IMR-90 (cell line): Measurements from ENCODE around the gene NKAIN2. TPM values are rescaled to one million over a fixed set of nuclear protein-coding genes. Genes with fewer than 3 reads are reported as not detected.

Experiments
- ATAC-seq: fragments of 200-7000 bp; cut with Tn5 transposase; 2 replicates; pipeline ENCODE4 v1.9.1; 2020; ENCODE audit warnings: low read depth, mild to moderate bottlenecking, moderate library complexity
- BruUV-seq: library from RNA; stranded (reverse); fragments of 400-500 nt; replicated peaks from 2 replicates; lab custom pipeline; 2021; lab: Mats Ljungman, UMichigan
- CTCF ChIA-PET: fragments of 300-600 bp; formaldehyde crosslinking; extraction: SDS; loops from one replicate; lab custom pipeline; 2021; ENCODE audit warnings: antibody characterized with exemption; lab: Yijun Ruan, JAX
- POLR2A ChIA-PET: fragments of 300-600 bp; sonication (Branson Sonifier 250); formaldehyde crosslinking; loops from one replicate; lab custom pipeline; 2022; ENCODE audit warnings: antibody characterized with exemption; ENCODE audit not compliant: unreplicated experiment; lab: Charles Lee
- DNase-seq: peaks from one replicate; pipeline ENCODE4 v3.0.0; 2013
- H2AFZ ChIP-seq: replicated peaks from 2 replicates; pipeline ENCODE3; 2013; ENCODE audit warnings: low read length, mild to moderate bottlenecking; ENCODE audit not compliant: poor library complexity
- H2AK5ac ChIP-seq: 2 replicates; pipeline ENCODE4 v1.6.1; 2013; ENCODE audit warnings: low read depth, low read length, inconsistent platforms
- H2AK9ac ChIP-seq: replicated peaks from 2 replicates; pipeline ENCODE3; 2013; ENCODE audit warnings: mild to moderate bottlenecking, low read depth, low read length, moderate library complexity; ENCODE audit not compliant: poor library complexity
- H2BK120ac ChIP-seq: 2 replicates; pipeline ENCODE4 v1.6.1; 2013; ENCODE audit warnings: low read depth, low read length, inconsistent platforms
- H2BK15ac ChIP-seq: 3 replicates; pipeline ENCODE4 v1.6.1; 2013; ENCODE audit warnings: low read depth, low read length, inconsistent platforms
- H2BK20ac ChIP-seq: 2 replicates; pipeline ENCODE4 v1.6.1; 2013; ENCODE audit warnings: low read depth, mild to moderate bottlenecking, inconsistent platforms, low read length, moderate library complexity
- H2BK5ac ChIP-seq: 2 replicates; pipeline ENCODE4 v1.6.1; 2013; ENCODE audit warnings: mild to moderate bottlenecking, low read depth, low read length, inconsistent platforms; ENCODE audit not compliant: poor library complexity, severe bottlenecking
- H3K14ac ChIP-seq: replicated peaks from 2 replicates; pipeline ENCODE4 v1.6.1; 2013; ENCODE audit warnings: low read depth, low read length, inconsistent platforms
- H3K18ac ChIP-seq: 2 replicates; pipeline ENCODE4 v1.6.1; 2013; ENCODE audit warnings: low read depth, low read length, control low read depth
- H3K23ac ChIP-seq: 2 replicates; pipeline ENCODE4 v1.6.1; 2013; ENCODE audit warnings: low read depth, low read length, inconsistent platforms
- H3K27ac ChIP-seq: 2 replicates; pipeline ENCODE4 v1.5.1; 2013; ENCODE audit warnings: mild to moderate bottlenecking, control low read depth, low read length; ENCODE audit not compliant: insufficient read depth
- H3K27me3 ChIP-seq: 2 replicates; pipeline ENCODE4 v1.6.1; 2013; ENCODE audit warnings: low read length; ENCODE audit not compliant: control insufficient read depth, insufficient read depth
- H3K36me3 ChIP-seq: 2 replicates; pipeline ENCODE4 v1.6.1; 2013; ENCODE audit warnings: low read length, mixed read lengths; ENCODE audit not compliant: control insufficient read depth, insufficient read depth
- H3K4ac ChIP-seq: 2 replicates; pipeline ENCODE4 v1.6.1; 2013; ENCODE audit warnings: low read depth, low read length, inconsistent platforms
- H3K4me1 ChIP-seq: 2 replicates; pipeline ENCODE4 v1.6.1; 2013; ENCODE audit warnings: low read length, mixed read lengths; ENCODE audit not compliant: control insufficient read depth, insufficient read depth
- H3K4me2 ChIP-seq: 2 replicates; pipeline ENCODE4 v1.6.1; 2013; ENCODE audit warnings: low read depth, mild to moderate bottlenecking, control low read depth, low read length, moderate library complexity
- H3K4me3 ChIP-seq: 2 replicates; pipeline ENCODE4 v1.5.1; 2013; ENCODE audit warnings: low read depth, mild to moderate bottlenecking, control low read depth, low read length, moderate library complexity; ENCODE audit not compliant: insufficient read depth
- H3K56ac ChIP-seq: 2 replicates; pipeline ENCODE4 v1.6.1; 2013; ENCODE audit warnings: low read length, inconsistent platforms; ENCODE audit not compliant: insufficient read depth; ENCODE audit errors: extremely low read depth
- H3K79me1 ChIP-seq, 2 experiments: 2 replicates each; pipeline ENCODE4 v1.6.1; 2013; ENCODE audit warnings: low read length in 2 of 2, inconsistent platforms in 1 of 2, low read depth in 1 of 2
- H3K9ac ChIP-seq: 2 replicates; pipeline ENCODE4 v1.6.1; 2013; ENCODE audit warnings: low read depth, low read length, control low read depth
- H3K9me1 ChIP-seq: 2 replicates; pipeline ENCODE4 v1.6.1; 2013; ENCODE audit warnings: low read length, inconsistent platforms; ENCODE audit not compliant: insufficient read depth
- H3K9me3 ChIP-seq: 2 replicates; pipeline ENCODE4 v1.6.1; 2013; ENCODE audit warnings: low read length; ENCODE audit not compliant: control insufficient read depth, insufficient read depth
- H4K20me1 ChIP-seq: 2 replicates; pipeline ENCODE4 v1.6.1; 2013; ENCODE audit warnings: low read length, inconsistent platforms; ENCODE audit not compliant: insufficient read depth
- H4K5ac ChIP-seq: 2 replicates; pipeline ENCODE4 v1.6.1; 2013; ENCODE audit warnings: mild to moderate bottlenecking, low read depth, low read length, control low read depth
- H4K8ac ChIP-seq, 2 experiments: 2 replicates each; pipeline ENCODE4 v1.6.1; 2013; ENCODE audit warnings: low read depth in 2 of 2, low read length in 2 of 2, control low read depth in 1 of 2, inconsistent platforms in 1 of 2
- H4K91ac ChIP-seq: 2 replicates; pipeline ENCODE4 v1.6.1; 2013; ENCODE audit warnings: low read depth, low read length, inconsistent platforms; ENCODE audit not compliant: insufficient read depth
- BHLHE40 ChIP-seq: fragments of 150-350 bp; IDR thresholded peaks from 2 replicates; pipeline ENCODE4 v1.6.1; 2016; ENCODE audit warnings: mild to moderate bottlenecking, low read depth, low read length
- CHD1 ChIP-seq: IDR thresholded peaks from 2 replicates; pipeline ENCODE4 v1.6.1; 2012; ENCODE audit warnings: low read depth, low read length, improper control_type of control experiment
- FOS ChIP-seq: fragments of 150-350 bp; IDR thresholded peaks from 2 replicates; pipeline ENCODE4 v1.6.1; 2016; ENCODE audit warnings: low read depth, low read length
- MAFK ChIP-seq: IDR thresholded peaks from 2 replicates; pipeline ENCODE4 v1.6.1; 2012; ENCODE audit warnings: low read depth, low read length, improper control_type of control experiment
- MAZ ChIP-seq: IDR thresholded peaks from 2 replicates; pipeline ENCODE4 v1.6.1; 2012; ENCODE audit warnings: low read depth, mild to moderate bottlenecking, low read length, improper control_type of control experiment, moderate library complexity, borderline replicate concordance
- NFE2L2 ChIP-seq: fragments of 150-350 bp; IDR thresholded peaks from 2 replicates; pipeline ENCODE4 v1.6.1; 2016; ENCODE audit warnings: low read depth, mild to moderate bottlenecking, low read length
- POLR2A ChIP-seq: IDR thresholded peaks from 2 replicates; pipeline ENCODE4 v1.6.1; 2012; ENCODE audit warnings: mild to moderate bottlenecking, low read depth, low read length
- RAD21 ChIP-seq: IDR thresholded peaks from 2 replicates; pipeline ENCODE4 v1.6.1; 2012; ENCODE audit warnings: low read length, improper control_type of control experiment
- RCOR1 ChIP-seq: IDR thresholded peaks from 2 replicates; pipeline ENCODE4 v1.6.1; 2012; ENCODE audit warnings: mild to moderate bottlenecking, low read length, improper control_type of control experiment; ENCODE audit not compliant: insufficient replicate concordance
- RFX5 ChIP-seq: IDR thresholded peaks from 2 replicates; pipeline ENCODE4 v1.8.0; 2012; ENCODE audit warnings: low read depth, mild to moderate bottlenecking, low read length, moderate library complexity
- SMC3 ChIP-seq: fragments of 150-350 bp; IDR thresholded peaks from 2 replicates; pipeline ENCODE4 v1.6.1; 2016; ENCODE audit warnings: low read depth, mild to moderate bottlenecking, antibody characterized with exemption, low read length, moderate library complexity
- WGBS, 2 experiments: methylation state at CpG; one replicate each; pipeline versions ENCODE4 v1.1.5 to v1.1.7; 2013; ENCODE audit warnings: missing lambda C conversion rate in 2 of 2; ENCODE audit not compliant: insufficient read length in 1 of 2; ENCODE audit errors: extremely low coverage in 2 of 2; 5-methylcytosine and 5-hydroxymethylcytosine counted together
- dilution Hi-C: fragments of 300-500 bp; cut with HindIII; formaldehyde crosslinking; loops from one replicate; pipeline ENCODE4 v1.14.3; 2018; ENCODE audit warnings: low sequenced_read_pairs; ENCODE audit not compliant: unreplicated experiment
- in situ Hi-C: fragments of 300-500 bp; cut with MboI; formaldehyde crosslinking; loops from 3 replicates; pipeline ENCODE4 v1.14.3; 2019; ENCODE audit warnings: low sequenced_read_pairs, inconsistent platforms, mixed read lengths
- intact Hi-C: fragments of 100-400 bp; cut with micrococcal nuclease; formaldehyde crosslinking; loops from 2 replicates; pipeline ENCODE4 v1.10.0; 2022
- polyA plus RNA-seq, 3 experiments: library from polyadenylated mRNA; depleted of rRNA; stranded (reverse); fragments of >200 nt; gene quantifications; 2 replicates each; pipeline ENCODE4 v1.2.3, GENCODE V29; 2012; ENCODE audit warnings: low replicate concordance in 1 of 3
- total RNA-seq: library from RNA; depleted of rRNA; stranded (reverse); fragments of >200 nt; gene quantifications from 2 replicates; pipeline ENCODE4 v1.2.3, GENCODE V29; 2012
- TF ChIP-seq, protein P1 (sequence below): fragments of 150-350 bp; IDR thresholded peaks from 2 replicates; pipeline ENCODE4 v1.6.1; 2017; ENCODE audit warnings: mild to moderate bottlenecking, antibody characterized with exemption, low read length, low read depth
- TF ChIP-seq, protein P2 (sequence below): fragments of 150-350 bp; IDR thresholded peaks from 2 replicates; pipeline ENCODE4 v1.6.1; 2016; ENCODE audit warnings: low read depth, mild to moderate bottlenecking, low read length, moderate library complexity, borderline replicate concordance
- TF ChIP-seq, protein P3 (sequence below): conservative IDR thresholded peaks from 2 replicates; pipeline ENCODE4 v1.5.1; 2012; ENCODE audit warnings: mild to moderate bottlenecking, low read depth, low read length, improper control_type of control experiment

Gene NKAIN2
- total and polyA plus RNA-seq, 2 of the 4 experiments (the other 2 are of a cell fraction) = not detected

DNA sequence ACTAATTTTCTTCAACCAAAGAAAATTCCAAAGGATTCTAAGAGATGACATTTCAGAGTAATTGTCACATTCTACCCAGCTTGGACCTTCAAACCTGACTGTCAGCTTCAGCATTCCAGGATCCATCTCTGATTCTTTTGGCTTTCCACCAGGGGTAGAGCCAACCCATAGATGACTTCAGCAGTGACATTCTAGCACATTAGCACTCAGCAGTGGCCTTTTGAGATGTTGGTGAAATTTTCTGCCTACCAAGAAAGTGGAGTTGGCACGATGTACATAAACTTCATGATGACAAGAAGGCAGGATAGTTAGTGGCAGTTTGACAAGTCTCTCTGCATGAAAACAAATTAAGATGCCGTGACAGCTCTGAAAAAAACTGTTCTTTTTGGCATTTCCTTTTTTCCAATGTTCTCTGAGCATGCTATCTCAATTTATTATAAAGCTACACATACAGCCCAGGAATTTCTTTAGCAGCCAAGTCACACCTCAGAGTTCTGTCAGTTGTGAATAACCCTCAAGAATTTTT is 692.1 kb downstream of the NKAIN2 start:
- Histone ChIP-seq H3K9me3 (no peaks in the 10 kb centered on the region), H2AK5ac (no peak overlapping the region), H2AK9ac (no peak overlapping the region), H3K79me1 (no peaks in the 10 kb centered on the region), H4K5ac (no peak overlapping the region), H2BK15ac (no peak overlapping the region), H3K27me3 (no peaks in the 10 kb centered on the region), H3K9ac (no peak overlapping the region), H3K4me1 (no peaks in the 10 kb centered on the region), H2AFZ (no peak overlapping the region), H2BK120ac (no peak overlapping the region), H3K4ac (no peak overlapping the region), H3K9me1 (no peaks in the 10 kb centered on the region), H4K8ac (no peak overlapping the region), H3K4me3 (no peak overlapping the region), H2BK5ac (no peak overlapping the region), H3K18ac (no peak overlapping the region), H3K56ac (no peak overlapping the region), H4K91ac (no peak overlapping the region), H3K14ac (no peak overlapping the region), H2BK20ac (no peak overlapping the region), H3K27ac (no peak overlapping the region), H3K36me3 (no peaks in the 10 kb centered on the region), H4K20me1 (no peaks in the 10 kb centered on the region), H3K23ac (no peak overlapping the region), H3K4me2 (no peak overlapping the region)
- dilution Hi-C loops (no loop called here), in situ Hi-C loops (no loop called here), intact Hi-C loops (no loop called here)
- ATAC-seq (no peak), DNase-seq (no peak)
- BruUV-seq = no TSS peak
- TF ChIP-seq NFE2L2 (no peak), RAD21 (no peak), RFX5 (no peak), CHD1 (no peak), BHLHE40 (no peak), MAZ (no peak), SMC3 (no peak), MAFK (no peak), RCOR1 (no peak), FOS (no peak), POLR2A (no peak)
- TF ChIP-seq, protein P1, sequence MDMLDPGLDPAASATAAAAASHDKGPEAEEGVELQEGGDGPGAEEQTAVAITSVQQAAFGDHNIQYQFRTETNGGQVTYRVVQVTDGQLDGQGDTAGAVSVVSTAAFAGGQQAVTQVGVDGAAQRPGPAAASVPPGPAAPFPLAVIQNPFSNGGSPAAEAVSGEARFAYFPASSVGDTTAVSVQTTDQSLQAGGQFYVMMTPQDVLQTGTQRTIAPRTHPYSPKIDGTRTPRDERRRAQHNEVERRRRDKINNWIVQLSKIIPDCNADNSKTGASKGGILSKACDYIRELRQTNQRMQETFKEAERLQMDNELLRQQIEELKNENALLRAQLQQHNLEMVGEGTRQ = no peak
- TF ChIP-seq, protein P2, sequence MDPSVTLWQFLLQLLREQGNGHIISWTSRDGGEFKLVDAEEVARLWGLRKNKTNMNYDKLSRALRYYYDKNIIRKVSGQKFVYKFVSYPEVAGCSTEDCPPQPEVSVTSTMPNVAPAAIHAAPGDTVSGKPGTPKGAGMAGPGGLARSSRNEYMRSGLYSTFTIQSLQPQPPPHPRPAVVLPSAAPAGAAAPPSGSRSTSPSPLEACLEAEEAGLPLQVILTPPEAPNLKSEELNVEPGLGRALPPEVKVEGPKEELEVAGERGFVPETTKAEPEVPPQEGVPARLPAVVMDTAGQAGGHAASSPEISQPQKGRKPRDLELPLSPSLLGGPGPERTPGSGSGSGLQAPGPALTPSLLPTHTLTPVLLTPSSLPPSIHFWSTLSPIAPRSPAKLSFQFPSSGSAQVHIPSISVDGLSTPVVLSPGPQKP = no peak
- TF ChIP-seq, protein P3, sequence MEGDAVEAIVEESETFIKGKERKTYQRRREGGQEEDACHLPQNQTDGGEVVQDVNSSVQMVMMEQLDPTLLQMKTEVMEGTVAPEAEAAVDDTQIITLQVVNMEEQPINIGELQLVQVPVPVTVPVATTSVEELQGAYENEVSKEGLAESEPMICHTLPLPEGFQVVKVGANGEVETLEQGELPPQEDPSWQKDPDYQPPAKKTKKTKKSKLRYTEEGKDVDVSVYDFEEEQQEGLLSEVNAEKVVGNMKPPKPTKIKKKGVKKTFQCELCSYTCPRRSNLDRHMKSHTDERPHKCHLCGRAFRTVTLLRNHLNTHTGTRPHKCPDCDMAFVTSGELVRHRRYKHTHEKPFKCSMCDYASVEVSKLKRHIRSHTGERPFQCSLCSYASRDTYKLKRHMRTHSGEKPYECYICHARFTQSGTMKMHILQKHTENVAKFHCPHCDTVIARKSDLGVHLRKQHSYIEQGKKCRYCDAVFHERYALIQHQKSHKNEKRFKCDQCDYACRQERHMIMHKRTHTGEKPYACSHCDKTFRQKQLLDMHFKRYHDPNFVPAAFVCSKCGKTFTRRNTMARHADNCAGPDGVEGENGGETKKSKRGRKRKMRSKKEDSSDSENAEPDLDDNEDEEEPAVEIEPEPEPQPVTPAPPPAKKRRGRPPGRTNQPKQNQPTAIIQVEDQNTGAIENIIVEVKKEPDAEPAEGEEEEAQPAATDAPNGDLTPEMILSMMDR = no peak
- WGBS, 2 experiments = no CpG with 5 or more reads among the region's 2 CpGs
- POLR2A ChIA-PET = no interaction called here
- CTCF ChIA-PET = no interaction called here
